ENCODE data around the gene CLCN3.
"Not testable (repeated sequence)": the region's sequence is repeated elsewhere in the genome, so short reads cannot be mapped to it uniquely, and the experiment has no call there.

Gene CLCN3

GRCh38 chr4:169619958-169620879 is at the start of gene CLCN3:
Gene CLCN3 (plus strand): TSS chr4:169620578. CDS start chr4:169635929, 15,351 bp downstream.
- DNase-seq: peak; percentile 95

- not testable (repeated sequence) for DNase-seq
Measured at GRCh38 chr4:169571012-169571411, 49.4 kb upstream of the CLCN3 start.

GRCh38 chr4:169571435-169571834 is 48.9 kb upstream of the CLCN3 start:
- DNase-seq: no peak

GRCh38 chr4:169573889-169574288 is 46.5 kb upstream of the CLCN3 start:
- DNase-seq: no peak

- no peak for DNase-seq
Measured at GRCh38 chr4:169582203-169582602, 38.2 kb upstream of the CLCN3 start.

GRCh38 chr4:169582706-169583105 is 37.7 kb upstream of the CLCN3 start:
- DNase-seq: peak; percentile 9

GRCh38 chr4:169583563-169583962 is 36.8 kb upstream of the CLCN3 start:
- DNase-seq: peak; percentile 23

- DNase-seq: no peak
Measured at GRCh38 chr4:169593050-169593560, 27.3 kb upstream of the CLCN3 start.

GRCh38 chr4:169594560-169595195 is 25.7 kb upstream of the CLCN3 start:
- DNase-seq: no peak

- DNase-seq: no peak
Measured at GRCh38 chr4:169601016-169601771, 19.2 kb upstream of the CLCN3 start.

GRCh38 chr4:169603312-169603711 is 17.1 kb upstream of the CLCN3 start:
- DNase-seq: no peak

GRCh38 chr4:169604131-169604900 is 16.1 kb upstream of the CLCN3 start:
- peak; percentile 68 for DNase-seq

- DNase-seq: no peak
Measured at GRCh38 chr4:169604903-169605331, 15.5 kb upstream of the CLCN3 start.

GRCh38 chr4:169611157-169611556 is 9.2 kb upstream of the CLCN3 start:
- DNase-seq: no peak

- peak; percentile 87 for DNase-seq
Measured at GRCh38 chr4:169611991-169612870, 8.1 kb upstream of the CLCN3 start, which contains the start of gene NEK1. Gene NEK1 (minus strand): TSS chr4:169612583. CDS start chr4:169602630, 9,953 bp downstream.

- DNase-seq: peak; percentile 72
Measured at GRCh38 chr4:169612871-169613859, 7.2 kb upstream of the CLCN3 start.

- DNase-seq: no peak
Measured at GRCh38 chr4:169615467-169616106, 4.8 kb upstream of the CLCN3 start.

GRCh38 chr4:169616846-169617245 is 3.5 kb upstream of the CLCN3 start:
- DNase-seq: no peak

- DNase-seq: no peak
Measured at GRCh38 chr4:169617306-169617705, 3.1 kb upstream of the CLCN3 start.
